ENCODE data around the gene ATF4. TPM values are rescaled to one million over a fixed set of nuclear protein-coding genes. Genes with fewer than 3 reads are reported as not detected.

Gene ATF4
- total RNA-seq, result 100 to 1,000 TPM; 294 to 334 TPM

- no peaks in the 10 kb centered on the region for H3K9me3 ChIP-seq
- H3K4me3 ChIP-seq, result peak within 1 kb of the TSS; percentile 100
- peak within 1 kb of the TSS; percentile 100 for H3K27ac ChIP-seq
- under 1% methylated on average over 86 of the region's 86 CpGs for WGBS
- intact Hi-C loops (cut with DNase I), result loop anchor here (5.0 to 10.0 kb wide), 2 partner anchors 176 to 648 kb away; partner anchors contain the start of genes CBX6 and SYNGR1
- H3K36me3 ChIP-seq, result peaks cover 6 to 17% of the 10 kb centered on the region in 2 donors
- peak; percentile 94 for TF ChIP-seq POLR2AphosphoS5 (IDR thresholded peaks at IDR 0.05)
- peak; percentile 94 for TF ChIP-seq POLR2A (IDR thresholded peaks at IDR 0.05)
- TF ChIP-seq, protein P1, sequence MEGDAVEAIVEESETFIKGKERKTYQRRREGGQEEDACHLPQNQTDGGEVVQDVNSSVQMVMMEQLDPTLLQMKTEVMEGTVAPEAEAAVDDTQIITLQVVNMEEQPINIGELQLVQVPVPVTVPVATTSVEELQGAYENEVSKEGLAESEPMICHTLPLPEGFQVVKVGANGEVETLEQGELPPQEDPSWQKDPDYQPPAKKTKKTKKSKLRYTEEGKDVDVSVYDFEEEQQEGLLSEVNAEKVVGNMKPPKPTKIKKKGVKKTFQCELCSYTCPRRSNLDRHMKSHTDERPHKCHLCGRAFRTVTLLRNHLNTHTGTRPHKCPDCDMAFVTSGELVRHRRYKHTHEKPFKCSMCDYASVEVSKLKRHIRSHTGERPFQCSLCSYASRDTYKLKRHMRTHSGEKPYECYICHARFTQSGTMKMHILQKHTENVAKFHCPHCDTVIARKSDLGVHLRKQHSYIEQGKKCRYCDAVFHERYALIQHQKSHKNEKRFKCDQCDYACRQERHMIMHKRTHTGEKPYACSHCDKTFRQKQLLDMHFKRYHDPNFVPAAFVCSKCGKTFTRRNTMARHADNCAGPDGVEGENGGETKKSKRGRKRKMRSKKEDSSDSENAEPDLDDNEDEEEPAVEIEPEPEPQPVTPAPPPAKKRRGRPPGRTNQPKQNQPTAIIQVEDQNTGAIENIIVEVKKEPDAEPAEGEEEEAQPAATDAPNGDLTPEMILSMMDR (IDR thresholded peaks at IDR 0.05), result no peak
- no peaks in the 10 kb centered on the region for H3K27me3 ChIP-seq (replicated peaks; ENCODE audit: insufficient read depth)
- DNase-seq (ENCODE audit: low spot score), result peak; percentile 89
- H3K4me1 ChIP-seq (replicated peaks), result peaks cover 17% of the 10 kb centered on the region
Observed at GRCh38 chr22:39520226-39521105, at the start of gene ATF4. Gene ATF4 (plus strand): TSS chr22:39520562. CDS start chr22:39521446, 884 bp downstream.

GRCh38 chr22:39471381-39472141, 48.8 kb upstream of the ATF4 start:
- Histone ChIP-seq H3K27me3 (replicated peaks; ENCODE audit: insufficient read depth) (no peaks in the 10 kb centered on the region), H3K27ac (no peak overlapping the region), H3K9me3 (no peaks in the 10 kb centered on the region), H3K4me3 (no peak overlapping the region), H3K36me3 (no peaks in the 10 kb centered on the region), H3K4me1 (replicated peaks) (no peaks in the 10 kb centered on the region)
- 47% methylated on average over 13 of the region's 13 CpGs for WGBS
- no peak for DNase-seq (ENCODE audit: low spot score)
- intact Hi-C loops (cut with DNase I), result no loop called here
- TF ChIP-seq POLR2A (IDR thresholded peaks at IDR 0.05) (no peak), POLR2AphosphoS5 (IDR thresholded peaks at IDR 0.05) (no peak)
- TF ChIP-seq, protein P1 (IDR thresholded peaks at IDR 0.05), result no peak

- no peak overlapping the region for H3K4me3 ChIP-seq
- no peaks in the 10 kb centered on the region for H3K36me3 ChIP-seq
- no peaks in the 10 kb centered on the region for H3K9me3 ChIP-seq
- intact Hi-C loops (cut with DNase I), result no loop called here
- TF ChIP-seq POLR2A (IDR thresholded peaks at IDR 0.05) (no peak), POLR2AphosphoS5 (IDR thresholded peaks at IDR 0.05) (no peak)
- TF ChIP-seq, protein P1 (IDR thresholded peaks at IDR 0.05), result no peak
- no peak for DNase-seq (ENCODE audit: low spot score)
- 75% methylated on average over 19 of the region's 19 CpGs for WGBS
- no peaks in the 10 kb centered on the region for H3K4me1 ChIP-seq (replicated peaks)
- H3K27me3 ChIP-seq (replicated peaks; ENCODE audit: insufficient read depth), result no peaks in the 10 kb centered on the region
- H3K27ac ChIP-seq, result no peak overlapping the region
Observed at GRCh38 chr22:39472570-39473556, 47.5 kb upstream of the ATF4 start.

DNA sequence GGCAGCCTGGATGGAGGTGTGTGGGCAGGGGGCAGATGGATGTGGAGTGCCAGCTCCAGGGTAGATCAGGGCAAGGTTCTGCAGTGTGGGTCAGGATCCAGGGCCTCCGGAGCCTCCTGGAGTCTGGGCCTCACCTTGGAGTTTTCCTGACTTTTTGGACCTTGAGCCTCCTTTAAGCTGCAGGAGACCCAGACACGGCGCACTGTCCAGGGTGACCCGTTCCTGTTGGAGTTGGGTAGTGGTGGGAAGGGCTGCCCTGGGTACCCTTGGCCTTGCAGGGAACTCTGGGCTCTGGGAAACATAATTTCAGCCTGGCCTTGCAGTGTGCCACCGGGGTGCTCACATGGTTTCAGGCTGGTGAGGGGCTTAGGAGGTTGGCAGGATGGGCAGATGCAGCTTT, 46.5 kb upstream of the ATF4 start:
- intact Hi-C loops (cut with DNase I), result no loop called here
- Histone ChIP-seq H3K36me3 (no peaks in the 10 kb centered on the region), H3K9me3 (no peaks in the 10 kb centered on the region), H3K27ac (no peak overlapping the region), H3K27me3 (replicated peaks; ENCODE audit: insufficient read depth) (no peaks in the 10 kb centered on the region), H3K4me3 (no peak overlapping the region), H3K4me1 (replicated peaks) (no peaks in the 10 kb centered on the region)
- DNase-seq (ENCODE audit: low spot score), result no peak
- WGBS, result 96% methylated on average over 5 of the region's 5 CpGs
- TF ChIP-seq POLR2A (IDR thresholded peaks at IDR 0.05) (no peak), POLR2AphosphoS5 (IDR thresholded peaks at IDR 0.05) (no peak)
